ENCODE measurements around the gene USP21. TPM values are rescaled to one million over a fixed set of nuclear protein-coding genes. Genes with fewer than 3 reads are reported as not detected.

Gene USP21
- total and polyA plus RNA-seq, 2 of the 13 experiments (the other 11 are each of a cell fraction or from before 2014, with no cell fraction given), result 10.1 to 33.1 TPM

DNA sequence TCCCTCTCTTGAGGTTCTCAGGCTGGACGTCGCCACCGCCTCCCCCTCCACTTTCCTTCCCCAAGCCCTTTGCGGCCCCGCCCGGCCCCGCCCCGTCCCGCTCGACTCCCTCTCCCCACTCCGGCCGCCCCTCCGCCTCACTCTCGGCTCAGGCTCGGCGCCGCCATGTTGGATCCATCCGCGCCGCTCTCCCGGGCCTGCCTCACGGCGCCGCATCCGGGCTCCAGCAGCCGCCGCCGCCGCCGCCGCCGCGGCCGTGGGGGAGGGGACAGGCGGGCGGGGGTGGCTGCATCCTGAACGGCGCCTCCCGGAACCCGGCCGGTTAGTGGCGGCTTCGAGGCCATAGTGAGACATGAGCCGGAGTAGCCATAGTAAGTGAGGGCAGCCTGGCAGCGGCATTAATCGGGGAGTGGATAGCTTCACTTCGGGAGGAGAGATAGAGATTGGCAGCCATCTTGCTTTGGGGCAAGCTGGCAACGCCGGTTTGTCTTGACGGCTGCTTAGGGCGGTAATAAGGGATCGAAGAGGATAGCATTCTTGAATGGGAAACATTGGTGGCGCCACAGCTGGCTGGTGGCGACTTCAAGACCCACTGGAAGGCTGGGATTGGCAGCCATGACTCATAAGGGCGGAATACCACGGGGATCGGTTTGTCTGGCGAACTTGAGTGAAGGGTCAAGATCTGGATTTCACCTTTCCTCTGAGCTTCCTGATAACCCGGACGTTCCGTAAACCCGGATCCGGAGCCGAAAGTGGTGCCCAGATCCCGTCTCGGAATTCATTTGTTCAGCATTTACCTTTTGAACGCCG is 26.7 kb upstream of the USP21 start, which contains the start of gene DEDD (continued):
- TF ChIP-seq, protein P1, sequence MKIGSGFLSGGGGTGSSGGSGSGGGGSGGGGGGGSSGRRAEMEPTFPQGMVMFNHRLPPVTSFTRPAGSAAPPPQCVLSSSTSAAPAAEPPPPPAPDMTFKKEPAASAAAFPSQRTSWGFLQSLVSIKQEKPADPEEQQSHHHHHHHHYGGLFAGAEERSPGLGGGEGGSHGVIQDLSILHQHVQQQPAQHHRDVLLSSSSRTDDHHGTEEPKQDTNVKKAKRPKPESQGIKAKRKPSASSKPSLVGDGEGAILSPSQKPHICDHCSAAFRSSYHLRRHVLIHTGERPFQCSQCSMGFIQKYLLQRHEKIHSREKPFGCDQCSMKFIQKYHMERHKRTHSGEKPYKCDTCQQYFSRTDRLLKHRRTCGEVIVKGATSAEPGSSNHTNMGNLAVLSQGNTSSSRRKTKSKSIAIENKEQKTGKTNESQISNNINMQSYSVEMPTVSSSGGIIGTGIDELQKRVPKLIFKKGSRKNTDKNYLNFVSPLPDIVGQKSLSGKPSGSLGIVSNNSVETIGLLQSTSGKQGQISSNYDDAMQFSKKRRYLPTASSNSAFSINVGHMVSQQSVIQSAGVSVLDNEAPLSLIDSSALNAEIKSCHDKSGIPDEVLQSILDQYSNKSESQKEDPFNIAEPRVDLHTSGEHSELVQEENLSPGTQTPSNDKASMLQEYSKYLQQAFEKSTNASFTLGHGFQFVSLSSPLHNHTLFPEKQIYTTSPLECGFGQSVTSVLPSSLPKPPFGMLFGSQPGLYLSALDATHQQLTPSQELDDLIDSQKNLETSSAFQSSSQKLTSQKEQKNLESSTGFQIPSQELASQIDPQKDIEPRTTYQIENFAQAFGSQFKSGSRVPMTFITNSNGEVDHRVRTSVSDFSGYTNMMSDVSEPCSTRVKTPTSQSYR (CRISPR knock-in tag; IDR thresholded peaks at IDR 0.05; ENCODE audit: borderline replicate concordance), result peak; percentile 84; the same call in 1 of the 2 replicates
- TF ChIP-seq ZNF777 (CRISPR knock-in tag; IDR thresholded peaks at IDR 0.05), result no peak
- peak; percentile 29; the same call in 1 of the 2 replicates for TF ChIP-seq TOPORS (CRISPR knock-in tag; IDR thresholded peaks at IDR 0.05)
- no peak for TF ChIP-seq ZNF775 (CRISPR knock-in tag; IDR thresholded peaks at IDR 0.05; ENCODE audit: borderline replicate concordance)
- no peak for TF ChIP-seq RELA (CRISPR knock-in tag; IDR thresholded peaks at IDR 0.05)
- 0 out of 2 replicates have a peak, but pooled peaks have one; percentile 52 for TF ChIP-seq ZNF264 (CRISPR knock-in tag; IDR thresholded peaks at IDR 0.05)
- peak; percentile 73 for TF ChIP-seq ZFX (CRISPR knock-in tag; IDR thresholded peaks at IDR 0.05; ENCODE audit: low read depth)
- TF ChIP-seq, protein P2, sequence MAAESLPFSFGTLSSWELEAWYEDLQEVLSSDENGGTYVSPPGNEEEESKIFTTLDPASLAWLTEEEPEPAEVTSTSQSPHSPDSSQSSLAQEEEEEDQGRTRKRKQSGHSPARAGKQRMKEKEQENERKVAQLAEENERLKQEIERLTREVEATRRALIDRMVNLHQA (CRISPR knock-in tag; IDR thresholded peaks at IDR 0.05), result no peak
- peak; percentile 37; the same call in 1 of the 2 replicates for TF ChIP-seq EHMT2 (IDR thresholded peaks at IDR 0.05; ENCODE audit: borderline replicate concordance, low read depth, low read length)
- no peak for TF ChIP-seq NFE2L1 (CRISPR knock-in tag; IDR thresholded peaks at IDR 0.05; ENCODE audit: borderline replicate concordance)
- TF ChIP-seq ZNF83 (CRISPR knock-in tag; IDR thresholded peaks at IDR 0.05; ENCODE audit: borderline replicate concordance), result no peak
- no peak for TF ChIP-seq NCOA2 (CRISPR knock-in tag; IDR thresholded peaks at IDR 0.05)
- TF ChIP-seq ZNF547 (CRISPR knock-in tag; IDR thresholded peaks at IDR 0.05), result peak; percentile 54; the same call in 1 of the 2 replicates
- no peak for TF ChIP-seq PAX8 (CRISPR knock-in tag; IDR thresholded peaks at IDR 0.05; ENCODE audit: borderline replicate concordance)
- no peak for TF ChIP-seq ZKSCAN5 (CRISPR knock-in tag; IDR thresholded peaks at IDR 0.05)
- TF ChIP-seq, protein P3, sequence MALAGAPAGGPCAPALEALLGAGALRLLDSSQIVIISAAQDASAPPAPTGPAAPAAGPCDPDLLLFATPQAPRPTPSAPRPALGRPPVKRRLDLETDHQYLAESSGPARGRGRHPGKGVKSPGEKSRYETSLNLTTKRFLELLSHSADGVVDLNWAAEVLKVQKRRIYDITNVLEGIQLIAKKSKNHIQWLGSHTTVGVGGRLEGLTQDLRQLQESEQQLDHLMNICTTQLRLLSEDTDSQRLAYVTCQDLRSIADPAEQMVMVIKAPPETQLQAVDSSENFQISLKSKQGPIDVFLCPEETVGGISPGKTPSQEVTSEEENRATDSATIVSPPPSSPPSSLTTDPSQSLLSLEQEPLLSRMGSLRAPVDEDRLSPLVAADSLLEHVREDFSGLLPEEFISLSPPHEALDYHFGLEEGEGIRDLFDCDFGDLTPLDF (CRISPR knock-in tag; IDR thresholded peaks at IDR 0.05), result 0 out of 2 replicates have a peak, but pooled peaks have one; percentile 21
- no peak for TF ChIP-seq ZNF432 (CRISPR knock-in tag; IDR thresholded peaks at IDR 0.05; ENCODE audit: borderline replicate concordance)
- TF ChIP-seq MZF1 (CRISPR knock-in tag; IDR thresholded peaks at IDR 0.05; ENCODE audit: borderline replicate concordance), result no peak
- TF ChIP-seq ZNF562 (CRISPR knock-in tag; IDR thresholded peaks at IDR 0.05; ENCODE audit: borderline replicate concordance), result no peak
- TF ChIP-seq, protein P4, sequence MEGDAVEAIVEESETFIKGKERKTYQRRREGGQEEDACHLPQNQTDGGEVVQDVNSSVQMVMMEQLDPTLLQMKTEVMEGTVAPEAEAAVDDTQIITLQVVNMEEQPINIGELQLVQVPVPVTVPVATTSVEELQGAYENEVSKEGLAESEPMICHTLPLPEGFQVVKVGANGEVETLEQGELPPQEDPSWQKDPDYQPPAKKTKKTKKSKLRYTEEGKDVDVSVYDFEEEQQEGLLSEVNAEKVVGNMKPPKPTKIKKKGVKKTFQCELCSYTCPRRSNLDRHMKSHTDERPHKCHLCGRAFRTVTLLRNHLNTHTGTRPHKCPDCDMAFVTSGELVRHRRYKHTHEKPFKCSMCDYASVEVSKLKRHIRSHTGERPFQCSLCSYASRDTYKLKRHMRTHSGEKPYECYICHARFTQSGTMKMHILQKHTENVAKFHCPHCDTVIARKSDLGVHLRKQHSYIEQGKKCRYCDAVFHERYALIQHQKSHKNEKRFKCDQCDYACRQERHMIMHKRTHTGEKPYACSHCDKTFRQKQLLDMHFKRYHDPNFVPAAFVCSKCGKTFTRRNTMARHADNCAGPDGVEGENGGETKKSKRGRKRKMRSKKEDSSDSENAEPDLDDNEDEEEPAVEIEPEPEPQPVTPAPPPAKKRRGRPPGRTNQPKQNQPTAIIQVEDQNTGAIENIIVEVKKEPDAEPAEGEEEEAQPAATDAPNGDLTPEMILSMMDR (CRISPR knock-in tag; IDR thresholded peaks at IDR 0.05), result peak; percentile 43; the same call in 1 of the 2 replicates
